ENCODE measurements around the gene GPA33. TPM values are rescaled to one million over a fixed set of nuclear protein-coding genes. Genes with fewer than 3 reads are reported as not detected.
A peak's percentile ranks its signal among the peaks of the same experiment; 100 is the strongest.

Gene GPA33
- total and polyA plus RNA-seq, 9 of the 15 experiments (the other 6 are each of a cell fraction or from before 2014, with no cell fraction given): 0.13 TPM; not detected in 8

GRCh38 chr1:167056529-167057231 lies 33.5 kb downstream of the GPA33 start (continued):
- TF ChIP-seq BRCA1 (IDR thresholded peaks at IDR 0.05): no peak
- peak; percentile 61; the same call in 1 of the 2 replicates for TF ChIP-seq BRCA1 (CRISPR knock-in tag; IDR thresholded peaks at IDR 0.05)
- no peak for TF ChIP-seq ELK1 (CRISPR knock-in tag; IDR thresholded peaks at IDR 0.05)
- peak in 1 of 2 experiments; percentile 35; a peak in 1 of 4 replicates for TF ChIP-seq TRIM24 (IDR thresholded peaks at IDR 0.05)
- TF ChIP-seq LARP7 (IDR thresholded peaks at IDR 0.05): peak; percentile 69; the same call in 1 of the 2 replicates
- TF ChIP-seq EHMT2 (IDR thresholded peaks at IDR 0.05): peak; percentile 46; the same call in 1 of the 2 replicates
- peak; percentile 40; the same call in 1 of the 2 replicates for TF ChIP-seq NKRF (IDR thresholded peaks at IDR 0.05; ENCODE audit: borderline replicate concordance)
- TF ChIP-seq ZBTB40 (IDR thresholded peaks at IDR 0.05): no peak
- 0 out of 2 replicates have a peak, but pooled peaks have one; percentile 22 for TF ChIP-seq ZBTB40 (CRISPR knock-in tag; IDR thresholded peaks at IDR 0.05)
- TF ChIP-seq OTX1 (CRISPR knock-in tag; IDR thresholded peaks at IDR 0.05): peak; percentile 68; the same call in 1 of the 2 replicates
- TF ChIP-seq FOXK2 (conservative IDR thresholded peaks at IDR 0.05 in 1 of 2, IDR thresholded peaks at IDR 0.05 in 1 of 2; ENCODE audit: low read depth in 2 of 2): 0 out of 4 replicates have a peak, but pooled peaks of 1 of the 2 experiments have one; percentile 8
- TF ChIP-seq MLLT1 (IDR thresholded peaks at IDR 0.05): 0 out of 4 replicates have a peak, but pooled peaks of 1 of the 2 experiments have one; percentile 25
